ENCODE measurements around the gene CKLF.

CKLF gene

GRCh38 chr16:66517586-66518263, 34.7 kb upstream of the CKLF start:
- DNase-seq (ENCODE audit: low read depth): no peak

GRCh38 chr16:66519482-66520373, 32.6 kb upstream of the CKLF start:
- DNase-seq (ENCODE audit: low read depth): no peak

- DNase-seq (ENCODE audit: low read depth): no peak
Observed at GRCh38 chr16:66520406-66521170, 31.8 kb upstream of the CKLF start.

- DNase-seq (ENCODE audit: low read depth): no peak
Observed at GRCh38 chr16:66521252-66521713, 31.1 kb upstream of the CKLF start.

GRCh38 chr16:66521951-66522771, 30.2 kb upstream of the CKLF start:
- peak; percentile 74 for DNase-seq (ENCODE audit: low read depth)

GRCh38 chr16:66522816-66523590, 29.4 kb upstream of the CKLF start:
- DNase-seq (ENCODE audit: low read depth): no peak

- DNase-seq (ENCODE audit: low read depth): no peak
Observed at GRCh38 chr16:66523861-66524354, 28.5 kb upstream of the CKLF start.

- DNase-seq (ENCODE audit: low read depth): no peak
Observed at GRCh38 chr16:66524601-66525164, 27.7 kb upstream of the CKLF start.

- DNase-seq (ENCODE audit: low read depth): no peak
Observed at GRCh38 chr16:66525396-66526180, 26.8 kb upstream of the CKLF start.

GRCh38 chr16:66528294-66528693, 24.1 kb upstream of the CKLF start:
- DNase-seq (ENCODE audit: low read depth): no peak

- no peak for DNase-seq (ENCODE audit: low read depth)
Observed at GRCh38 chr16:66529475-66529874, 22.9 kb upstream of the CKLF start.

- no peak for DNase-seq (ENCODE audit: low read depth)
Observed at GRCh38 chr16:66534376-66534799, 18.0 kb upstream of the CKLF start.

GRCh38 chr16:66536525-66536924, 15.9 kb upstream of the CKLF start:
- no peak for DNase-seq (ENCODE audit: low read depth)

- DNase-seq (ENCODE audit: low read depth): no peak
Observed at GRCh38 chr16:66537236-66537635, 15.1 kb upstream of the CKLF start.

- DNase-seq (ENCODE audit: low read depth): no peak
Observed at GRCh38 chr16:66538910-66539309, 13.5 kb upstream of the CKLF start.

GRCh38 chr16:66539623-66540469, 12.5 kb upstream of the CKLF start:
- DNase-seq (ENCODE audit: low read depth): no peak

GRCh38 chr16:66541388-66542355, 10.7 kb upstream of the CKLF start:
- no peak for DNase-seq (ENCODE audit: low read depth)
